GM18498 (cell line): ENCODE data around the gene SPATA7.

Source experiments
- ATAC-seq: cut with Tn5 transposase; IDR thresholded peaks from one replicate; pipeline ENCODE4 v1.9.1; 2021; ENCODE audit warnings: mild to moderate bottlenecking, moderate library complexity; ENCODE audit not compliant: unreplicated experiment

SPATA7 gene

DNA sequence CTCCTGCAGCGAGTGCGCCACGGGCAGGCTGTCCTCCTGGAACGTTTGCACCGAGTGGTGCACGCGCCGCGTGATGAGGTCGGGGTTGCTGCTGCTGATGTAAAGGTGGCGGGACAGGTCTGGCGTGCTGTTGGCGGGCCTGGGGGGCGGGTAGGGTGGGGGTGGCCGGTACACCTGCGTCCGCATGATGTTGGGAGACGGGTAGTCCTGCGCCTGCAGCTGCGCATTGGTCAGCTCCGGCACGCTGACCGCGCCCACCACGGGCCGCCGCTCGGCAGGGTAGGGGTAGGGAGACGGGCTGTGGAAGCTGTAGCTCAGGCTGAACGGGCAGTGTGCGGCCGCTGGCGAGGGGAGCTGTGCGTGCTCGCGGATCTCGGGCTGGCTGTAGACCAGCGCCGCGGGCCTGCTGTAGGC is 94.1 kb downstream of the SPATA7 start:
- no peak for ATAC-seq

DNA sequence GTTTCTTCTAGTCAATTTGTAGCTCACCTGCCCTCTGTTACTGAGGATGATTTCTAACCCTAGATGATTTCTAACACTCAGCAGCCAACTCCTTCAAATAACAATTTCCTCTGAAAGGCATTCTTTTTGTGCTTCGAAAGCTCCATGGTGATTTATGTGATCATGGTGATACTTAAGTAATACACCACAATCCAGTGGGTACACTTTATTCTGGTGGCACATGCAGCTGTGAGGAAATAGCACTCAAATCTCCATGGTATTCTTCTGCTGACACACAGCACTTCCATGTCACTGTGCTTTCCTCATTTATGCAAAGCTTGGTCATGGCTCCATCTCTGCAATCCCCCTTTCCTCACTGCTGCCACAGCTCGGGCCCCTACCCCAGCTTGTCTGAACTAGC is 95.6 kb downstream of the SPATA7 start:
- no peak for ATAC-seq

DNA sequence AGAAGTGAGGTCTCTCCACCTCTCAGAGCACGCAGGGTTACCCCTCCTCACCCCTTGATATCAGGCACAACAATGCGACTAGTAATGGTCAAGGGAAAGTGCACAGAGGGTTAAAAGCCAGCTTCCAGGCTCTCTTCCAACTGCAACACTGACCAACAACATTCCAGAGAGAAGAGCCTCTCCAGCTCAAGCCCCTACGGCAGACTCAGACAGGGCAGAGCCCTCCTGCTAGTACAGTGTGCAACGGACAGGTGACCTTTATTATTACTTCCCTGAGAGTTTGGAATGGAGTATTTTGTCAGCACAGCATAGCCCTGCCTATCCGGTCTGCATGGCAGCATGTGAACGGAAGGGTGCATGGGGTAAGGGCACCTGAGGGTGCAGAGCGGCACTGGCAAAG is 96.3 kb downstream of the SPATA7 start:
- no peak for ATAC-seq

DNA sequence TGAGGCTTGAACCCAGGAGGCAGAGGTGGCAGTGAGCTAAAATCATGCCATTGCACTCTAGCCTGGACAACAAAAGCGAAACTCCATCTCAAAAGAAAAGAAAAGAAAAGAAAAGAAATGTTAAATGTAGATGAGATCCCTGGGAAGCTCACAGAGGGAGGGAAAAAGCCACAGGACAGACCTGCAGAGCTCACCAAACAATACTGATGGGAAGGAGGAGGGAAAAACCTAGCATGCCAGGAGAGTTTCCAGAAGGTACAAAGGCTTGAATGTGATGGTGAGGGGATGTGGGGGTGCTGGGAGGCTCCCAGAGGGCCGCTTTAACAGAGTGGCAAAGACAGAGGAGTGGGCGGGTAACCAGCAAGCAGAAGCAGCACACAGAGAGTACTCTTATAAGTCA is 97.1 kb downstream of the SPATA7 start:
- ATAC-seq, result no peak
